GM12891 (cell line): ENCODE measurements around the gene MIF.

Source experiments
- POLR2A ChIP-seq: IDR thresholded peaks from 2 replicates; pipeline ENCODE4 v1.6.1; 2011; ENCODE audit warnings: low read depth, low read length, control low read depth
- POLR2AphosphoS5 ChIP-seq: IDR thresholded peaks from 2 replicates; pipeline ENCODE4 v1.6.1; 2011; ENCODE audit warnings: low read depth, low read length, control low read depth
- SPI1 ChIP-seq: IDR thresholded peaks from 2 replicates; pipeline ENCODE4 v1.6.1; 2011; ENCODE audit warnings: low read depth, low read length, control low read depth

DNA sequence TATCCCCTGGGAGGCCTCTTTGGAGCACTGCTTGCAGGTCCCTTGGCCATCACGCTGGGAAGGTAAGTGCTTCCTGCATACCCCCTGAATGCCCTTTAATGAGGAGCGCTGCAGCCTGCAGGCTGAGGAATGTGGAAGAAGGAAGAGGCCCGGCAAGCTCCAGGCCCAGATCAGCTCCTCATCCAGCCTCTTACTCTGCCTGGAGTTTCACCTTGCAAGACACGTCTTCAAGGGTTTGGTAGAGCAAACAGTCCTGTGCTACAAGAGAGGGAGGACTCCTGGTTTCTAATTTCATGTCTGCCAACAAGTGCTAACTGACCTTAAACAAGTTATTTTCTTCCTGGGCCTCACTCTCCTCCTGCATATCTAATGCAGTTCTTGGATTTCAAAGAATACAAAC, 25.6 kb upstream of the MIF start:
- TF ChIP-seq POLR2A (no peak), POLR2AphosphoS5 (no peak), SPI1 (no peak)
